ENCODE results near the gene C1orf167.

The C1orf167 gene

DNA sequence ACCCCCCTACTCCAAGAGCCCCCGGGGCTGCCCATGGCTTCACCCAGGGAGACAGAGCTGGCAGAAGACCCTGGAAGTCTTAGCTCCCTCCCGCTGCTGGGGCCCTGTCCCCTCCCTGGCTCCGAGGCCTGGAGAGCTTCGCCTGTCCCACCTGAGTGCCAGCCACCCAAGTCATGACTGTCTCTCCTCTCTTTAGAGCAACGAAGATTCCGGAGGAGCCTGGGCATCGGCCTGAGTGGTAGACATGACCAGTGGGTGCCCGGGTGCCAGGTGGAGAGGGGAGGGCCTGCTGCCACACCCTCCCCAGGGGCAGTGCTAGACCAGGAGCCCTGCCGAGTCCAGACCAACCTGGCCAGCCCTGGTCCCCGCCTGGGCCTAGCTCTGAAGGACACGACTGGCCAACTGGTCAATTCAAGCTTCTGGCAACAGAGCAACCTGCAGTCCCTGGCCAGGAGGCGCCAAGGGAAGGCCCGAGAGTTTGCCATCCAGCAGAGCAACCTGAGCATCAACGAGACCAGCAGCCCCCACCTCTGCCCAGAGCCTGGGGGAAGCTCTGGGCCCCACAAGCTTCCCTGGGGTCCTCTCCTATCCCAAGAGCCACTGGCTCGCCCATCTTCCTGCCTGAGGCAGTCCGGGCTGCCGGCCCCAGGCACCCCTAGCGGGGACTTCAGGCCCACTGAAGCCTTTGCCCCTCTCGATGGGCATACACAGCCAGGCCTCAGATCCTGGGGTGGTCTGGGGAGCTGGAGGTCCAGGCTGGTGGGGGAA lies 3.9 kb downstream of the C1orf167 start:
- DNase-seq: no peak

DNA sequence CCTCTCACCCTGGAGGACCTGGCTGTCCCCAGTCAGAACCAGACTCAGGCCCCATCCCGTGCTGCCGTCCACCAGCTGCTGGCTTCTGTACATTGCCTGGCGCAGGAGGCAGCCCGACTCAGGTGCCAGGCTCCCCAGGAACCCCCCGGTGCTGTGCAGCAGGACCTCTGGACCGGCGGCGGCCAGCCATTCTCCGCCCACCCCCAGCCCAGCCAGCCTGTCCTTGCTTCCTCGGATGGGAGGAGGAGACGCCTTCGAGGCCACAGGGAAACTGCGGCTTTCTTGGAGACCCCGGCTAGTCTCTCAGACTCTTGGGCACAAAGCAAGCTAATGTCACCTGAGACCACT lies 4.4 kb downstream of the C1orf167 start:
- DNase-seq: no peak

DNA sequence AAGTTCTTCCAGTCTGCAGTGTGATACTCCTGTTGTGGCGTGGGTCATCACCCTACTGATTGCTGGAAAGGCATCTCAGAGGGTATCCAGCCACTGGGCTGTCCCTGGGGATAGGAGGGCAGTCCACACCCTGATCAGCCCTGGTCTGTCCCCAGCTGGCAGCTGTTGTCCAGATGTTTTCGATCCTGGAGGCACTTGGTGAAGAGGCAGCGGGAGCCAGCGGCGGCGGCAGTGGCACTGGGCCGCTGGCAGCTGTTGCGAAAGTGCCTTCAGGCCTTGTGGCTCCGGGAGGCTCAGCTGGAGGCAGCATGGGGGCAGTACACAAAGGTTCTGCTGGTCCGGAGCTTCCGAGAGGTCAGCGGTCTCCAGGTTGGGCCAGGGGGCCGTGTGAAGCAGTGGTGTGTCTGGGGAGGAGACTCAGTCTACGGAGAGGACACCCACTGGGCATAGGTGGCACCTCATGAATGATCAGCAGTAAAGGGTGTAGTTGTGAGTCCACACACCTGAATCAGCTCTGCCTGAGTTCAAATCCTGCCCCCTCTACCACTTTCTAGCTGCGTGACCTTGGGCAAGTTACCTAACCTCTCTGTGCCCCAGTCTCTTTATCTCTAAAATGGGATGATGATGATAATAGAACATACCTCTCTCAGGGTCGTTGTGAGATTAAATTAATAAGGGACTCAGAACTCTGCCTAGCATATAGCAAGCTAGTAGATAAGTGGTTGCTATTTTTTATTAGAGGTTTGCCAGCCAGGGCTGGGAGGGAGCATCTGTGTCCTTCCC lies 6.1 kb downstream of the C1orf167 start:
- DNase-seq: no peak

DNA sequence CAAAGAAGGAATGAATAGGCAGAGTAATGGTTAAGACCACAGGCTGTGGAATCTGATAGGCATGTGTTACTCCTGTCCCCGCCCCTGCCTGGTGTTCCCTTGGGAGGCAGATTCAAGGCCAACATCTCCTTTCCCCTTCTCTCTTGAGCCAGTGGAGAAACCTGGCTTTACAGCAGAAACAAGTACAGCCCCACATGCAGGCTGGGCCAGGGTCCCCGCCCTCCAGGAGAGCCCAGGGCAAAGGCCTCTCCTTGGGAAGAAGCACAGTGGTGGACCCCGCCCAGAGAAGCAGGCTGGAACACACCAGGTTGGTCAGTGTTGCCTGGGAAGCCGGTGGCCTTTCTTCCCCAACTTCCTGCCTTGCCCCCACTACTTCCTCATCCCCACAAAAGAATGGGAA lies 6.8 kb downstream of the C1orf167 start:
- no peak for DNase-seq

DNA sequence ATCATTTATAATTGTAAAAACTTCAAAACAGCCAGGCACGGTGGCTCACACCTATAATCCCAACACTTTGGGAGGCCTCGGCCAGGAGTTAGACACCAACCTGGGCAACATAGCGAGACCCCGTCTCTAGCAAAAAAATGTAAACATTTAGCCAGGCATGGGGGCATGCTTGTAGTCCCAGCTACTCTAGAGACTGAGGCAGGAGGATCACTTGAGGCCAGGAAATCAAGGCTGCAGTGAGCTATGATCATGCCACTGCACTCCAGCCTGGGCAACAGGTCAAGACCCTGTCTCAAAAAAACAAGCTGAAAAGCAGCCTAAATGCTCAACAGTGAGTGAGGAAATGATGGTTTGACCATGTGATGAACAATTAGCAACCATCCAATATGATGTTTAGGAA lies 7.3 kb downstream of the C1orf167 start:
- DNase-seq: no peak

DNA sequence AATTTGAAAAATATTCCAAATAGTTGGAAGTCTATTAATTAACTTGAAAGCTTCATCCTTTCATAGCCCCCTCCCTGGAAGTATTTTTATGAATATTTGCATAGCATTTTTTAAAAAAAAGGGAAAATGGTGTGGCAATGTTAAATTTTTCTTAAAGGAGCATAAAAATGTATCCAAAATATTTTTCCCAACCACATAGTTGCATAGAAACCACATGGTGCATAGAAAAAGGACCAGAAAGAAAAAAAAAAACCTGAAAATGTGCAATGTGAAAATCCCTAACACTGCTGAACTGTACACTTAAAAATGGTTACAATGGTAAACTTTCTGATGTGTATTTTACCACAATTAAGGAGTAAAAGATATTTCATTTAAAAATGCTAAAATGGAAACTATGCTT lies 8.0 kb downstream of the C1orf167 start:
- DNase-seq: no peak

GRCh38 chr1:11771481-11772043 lies 9.6 kb downstream of the C1orf167 start:
- no peak for DNase-seq

DNA sequence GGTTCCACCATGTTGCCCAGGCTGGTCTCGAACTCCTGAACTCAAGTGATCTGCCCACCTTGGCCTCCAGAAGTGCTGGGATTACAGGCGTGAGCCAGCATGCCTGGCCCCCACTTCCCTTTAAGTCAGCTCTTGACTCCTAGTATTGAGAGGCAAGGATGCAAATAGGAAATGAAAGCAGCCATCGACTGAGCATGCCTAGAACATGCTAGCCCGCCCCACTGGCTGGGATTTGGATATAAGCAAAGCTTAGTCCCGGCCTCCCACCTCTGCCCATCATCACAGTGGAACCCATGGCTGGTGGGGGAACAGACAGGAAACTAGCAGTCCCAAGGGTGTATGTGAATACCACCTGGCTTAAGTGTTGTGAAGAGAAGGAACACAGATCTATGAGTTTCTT lies 10.5 kb downstream of the C1orf167 start:
- no peak for DNase-seq

- no peak for DNase-seq
Measured at GRCh38 chr1:11774753-11775152, 12.8 kb downstream of the C1orf167 start.

GRCh38 chr1:11777658-11778322 lies 15.8 kb downstream of the C1orf167 start:
- DNase-seq: no peak

- no peak for DNase-seq
Measured at GRCh38 chr1:11778336-11778735, 16.3 kb downstream of the C1orf167 start.

GRCh38 chr1:11778844-11779623 lies 17.0 kb downstream of the C1orf167 start:
- DNase-seq: no peak

GRCh38 chr1:11779715-11780379 lies 17.9 kb downstream of the C1orf167 start:
- no peak for DNase-seq

GRCh38 chr1:11780380-11781147 lies 18.6 kb downstream of the C1orf167 start:
- no peak for DNase-seq

DNA sequence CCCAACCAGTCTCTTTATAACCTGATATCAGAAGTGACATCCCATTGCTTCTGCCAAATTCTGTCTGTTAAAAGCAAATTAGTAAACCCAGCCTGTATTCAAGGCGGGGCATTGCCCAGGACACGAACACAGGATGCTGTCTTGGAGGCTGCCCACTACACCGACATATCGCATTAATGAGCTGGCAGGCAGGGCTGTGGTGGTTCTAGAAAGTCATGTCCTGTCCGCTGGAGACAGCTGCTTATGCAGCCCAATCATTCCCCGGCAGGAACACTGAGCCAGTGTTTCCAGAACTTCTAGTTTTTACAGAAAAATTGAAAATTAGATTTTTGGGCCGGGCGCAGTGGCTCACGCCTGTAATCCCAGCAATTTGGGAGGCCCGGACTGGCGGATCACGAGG lies 19.3 kb downstream of the C1orf167 start:
- no peak for DNase-seq

DNA sequence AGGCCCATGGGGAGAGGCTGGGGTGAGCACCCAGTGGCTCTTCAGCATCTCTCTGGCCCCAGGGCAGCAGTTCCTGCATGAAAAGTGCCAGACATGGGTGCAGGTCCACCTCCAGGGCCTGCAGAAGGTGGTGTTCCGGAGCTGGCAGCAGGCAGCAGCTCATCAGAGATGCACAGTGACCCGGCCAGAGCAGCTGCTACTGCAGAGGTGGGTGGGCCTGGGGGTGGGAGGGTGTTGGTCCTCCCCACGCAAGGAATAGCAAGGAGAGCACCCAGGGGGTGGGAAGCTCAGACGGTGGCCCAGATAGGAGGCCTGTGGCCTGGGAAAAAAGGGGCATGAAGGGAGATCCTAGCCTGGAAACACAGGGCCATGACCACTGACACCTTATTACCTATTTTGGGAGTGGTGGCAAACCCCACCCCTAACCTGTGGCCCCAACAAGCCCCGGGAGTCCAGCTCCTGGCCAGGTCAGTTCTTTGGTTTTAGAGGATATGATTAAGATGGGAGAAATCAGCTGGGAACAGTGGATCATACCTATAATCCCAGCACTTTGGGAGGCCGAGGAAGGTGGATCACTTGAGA lies 20.2 kb downstream of the C1orf167 start:
- DNase-seq: no peak

DNA sequence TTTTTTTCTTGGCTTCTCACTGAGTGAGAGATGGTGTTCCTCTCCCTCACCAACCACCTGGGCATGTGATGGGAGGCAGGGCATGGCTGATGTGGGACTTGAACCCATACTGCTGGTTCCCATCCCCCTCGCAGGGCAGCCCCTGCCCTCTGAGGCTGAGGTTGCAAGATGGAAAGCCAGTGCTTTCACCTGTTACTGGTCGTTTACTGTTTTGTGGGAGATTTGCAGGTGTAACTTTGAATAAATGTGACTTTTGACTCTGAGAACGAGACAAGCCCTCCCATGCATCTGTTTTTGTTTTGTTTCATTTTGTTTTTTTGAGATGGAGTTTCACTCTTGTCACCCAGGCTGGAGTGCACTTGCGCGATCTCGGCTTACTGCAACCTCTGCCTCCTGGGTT lies 21.6 kb downstream of the C1orf167 start:
- no peak for DNase-seq

GRCh38 chr1:11784256-11784992 lies 22.4 kb downstream of the C1orf167 start:
- no peak for DNase-seq

DNA sequence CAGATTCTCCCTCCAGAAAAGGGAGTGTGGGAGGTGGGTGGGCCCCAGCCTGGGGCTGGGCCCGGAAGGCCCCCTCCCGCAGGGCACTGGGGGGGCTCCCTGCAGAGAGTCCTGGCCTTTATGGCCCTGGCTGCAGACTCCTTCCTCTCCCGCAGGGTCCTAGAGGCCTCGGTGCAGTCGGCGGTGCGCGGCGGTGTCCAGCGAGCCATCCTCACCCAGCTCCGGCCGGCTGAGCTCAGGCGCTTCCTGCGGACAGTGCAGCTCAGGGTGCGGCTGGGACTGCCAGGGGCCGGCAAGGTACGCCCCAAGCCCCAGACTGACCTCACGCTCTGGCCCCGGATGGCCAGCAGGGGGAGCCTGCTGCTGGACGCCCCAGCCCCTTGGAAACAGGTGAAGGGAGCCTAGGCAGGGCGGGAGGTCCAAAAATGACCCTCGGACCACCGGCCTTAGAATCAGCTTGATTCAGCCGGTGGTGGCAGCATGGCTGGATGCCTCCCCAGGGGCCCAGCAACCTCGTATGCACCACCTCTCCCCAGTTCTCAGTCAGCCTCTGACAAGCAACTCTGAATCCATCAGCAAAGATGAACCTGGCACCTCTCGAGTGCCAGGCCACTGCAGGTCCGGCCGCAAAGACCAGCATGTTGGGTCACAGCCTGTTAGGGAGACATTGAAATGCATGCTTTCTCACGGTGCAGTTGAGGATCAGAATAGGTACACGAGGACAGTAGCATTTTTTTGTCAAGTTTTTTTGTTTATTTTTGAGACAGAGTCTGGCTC lies 23.2 kb downstream of the C1orf167 start:
- DNase-seq: no peak

- no peak for DNase-seq
Measured at GRCh38 chr1:11786168-11786567, 24.2 kb downstream of the C1orf167 start.

Data from NCI-H2081 treated with DMSO at 0.1 percent for 48 hours (cell line).